ENCODE results near the gene AUH. TPM values are rescaled to one million over a fixed set of nuclear protein-coding genes. Genes with fewer than 3 reads are reported as not detected.

The AUH gene
- total RNA-seq, 2 experiments from 2014 or later: 16.9 to 24.5 TPM

DNA sequence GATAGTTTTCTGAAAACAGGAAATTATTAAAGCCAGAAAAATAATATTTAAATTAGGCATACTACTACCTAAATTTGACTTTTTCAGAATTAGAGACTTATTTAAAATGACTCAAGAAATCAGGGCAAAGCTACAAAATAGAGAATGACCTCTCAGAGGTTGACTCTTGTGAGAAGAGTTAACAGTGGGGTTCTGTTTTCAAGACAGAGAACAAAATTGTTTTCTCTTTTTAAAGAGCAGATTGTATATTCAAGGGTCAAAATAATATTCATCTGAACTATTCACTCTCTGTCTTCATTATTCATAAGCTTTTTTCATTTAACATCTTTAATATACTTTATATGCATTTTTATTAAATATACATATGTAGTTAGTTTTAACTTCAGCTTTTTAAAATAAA lies 21.9 kb upstream of the AUH start:
- DNase-seq (ENCODE audit: low spot score): no peak
- no peak for TF ChIP-seq EZH2phosphoT487 (IDR thresholded peaks at IDR 0.05; ENCODE audit: borderline replicate concordance, low read depth, low read length)
- TF ChIP-seq, protein P1, sequence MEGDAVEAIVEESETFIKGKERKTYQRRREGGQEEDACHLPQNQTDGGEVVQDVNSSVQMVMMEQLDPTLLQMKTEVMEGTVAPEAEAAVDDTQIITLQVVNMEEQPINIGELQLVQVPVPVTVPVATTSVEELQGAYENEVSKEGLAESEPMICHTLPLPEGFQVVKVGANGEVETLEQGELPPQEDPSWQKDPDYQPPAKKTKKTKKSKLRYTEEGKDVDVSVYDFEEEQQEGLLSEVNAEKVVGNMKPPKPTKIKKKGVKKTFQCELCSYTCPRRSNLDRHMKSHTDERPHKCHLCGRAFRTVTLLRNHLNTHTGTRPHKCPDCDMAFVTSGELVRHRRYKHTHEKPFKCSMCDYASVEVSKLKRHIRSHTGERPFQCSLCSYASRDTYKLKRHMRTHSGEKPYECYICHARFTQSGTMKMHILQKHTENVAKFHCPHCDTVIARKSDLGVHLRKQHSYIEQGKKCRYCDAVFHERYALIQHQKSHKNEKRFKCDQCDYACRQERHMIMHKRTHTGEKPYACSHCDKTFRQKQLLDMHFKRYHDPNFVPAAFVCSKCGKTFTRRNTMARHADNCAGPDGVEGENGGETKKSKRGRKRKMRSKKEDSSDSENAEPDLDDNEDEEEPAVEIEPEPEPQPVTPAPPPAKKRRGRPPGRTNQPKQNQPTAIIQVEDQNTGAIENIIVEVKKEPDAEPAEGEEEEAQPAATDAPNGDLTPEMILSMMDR (conservative IDR thresholded peaks at IDR 0.05; ENCODE audit: low read length): no peak
- intact Hi-C loops (cut with micrococcal nuclease; ENCODE audit: unreplicated experiment): no loop called here
- Histone ChIP-seq H3K36me3 (ENCODE audit: insufficient read depth, low read length) (no peaks in the 10 kb centered on the region), H3K9me2 (ENCODE audit: insufficient read depth, low read length) (no peaks in the 10 kb centered on the region), H4K20me1 (ENCODE audit: insufficient read depth, low read length) (no peaks in the 10 kb centered on the region), H3K27ac (ENCODE audit: low read depth, low read length, poor library complexity, severe bottlenecking) (no peak overlapping the region), H3K9me3 (ENCODE audit: low read length) (no peaks in the 10 kb centered on the region; the same call in 1 of the 2 replicates), H2AFZ (ENCODE audit: low read length) (no peak overlapping the region), H3K4me3 (ENCODE audit: low read depth, low read length, poor library complexity, severe bottlenecking) (no peak overlapping the region), H3K4me1 (ENCODE audit: insufficient read depth, low read length, poor library complexity, severe bottlenecking) (no peaks in the 10 kb centered on the region), H3K79me2 (ENCODE audit: insufficient read depth, low read depth, low read length) (no peaks in the 10 kb centered on the region), H3K4me2 (ENCODE audit: low read length) (no peak overlapping the region)
- CTCF ChIA-PET (ENCODE audit: unreplicated experiment): no interaction called here
- POLR2A ChIA-PET: no interaction called here
- BruUV-seq (replicated peaks): no TSS peak

DNA sequence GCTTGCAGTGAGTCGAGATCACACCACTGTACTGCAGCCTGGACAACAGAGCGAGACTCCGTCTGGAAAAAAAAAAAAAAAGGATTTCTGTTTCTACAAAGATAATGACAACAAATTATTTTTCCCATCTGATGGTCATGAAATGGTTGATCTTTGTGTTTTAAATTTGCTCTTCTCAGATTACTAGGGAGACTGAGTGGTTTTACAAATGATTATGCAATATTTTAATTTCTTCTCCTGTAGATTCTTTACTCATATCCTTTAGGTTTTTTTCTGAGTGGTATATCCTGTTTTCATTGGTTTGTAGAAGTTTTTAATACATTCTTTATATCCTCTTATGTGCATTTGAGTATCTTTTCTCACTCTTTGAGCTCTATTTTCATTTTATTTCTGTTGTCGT lies 20.6 kb upstream of the AUH start:
- no peak overlapping the region for H3K4me2 ChIP-seq (ENCODE audit: low read length)
- intact Hi-C loops (cut with micrococcal nuclease; ENCODE audit: unreplicated experiment): no loop called here
- no peak overlapping the region for H2AFZ ChIP-seq (ENCODE audit: low read length)
- ChIA-PET POLR2A (no interaction called here), CTCF (ENCODE audit: unreplicated experiment) (no interaction called here)
- no peak overlapping the region for H3K4me3 ChIP-seq (ENCODE audit: low read depth, low read length, poor library complexity, severe bottlenecking)
- no peaks in the 10 kb centered on the region; the same call in 1 of the 2 replicates for H3K9me3 ChIP-seq (ENCODE audit: low read length)
- H3K27ac ChIP-seq (ENCODE audit: low read depth, low read length, poor library complexity, severe bottlenecking): no peak overlapping the region
- BruUV-seq (replicated peaks): no TSS peak
- H3K4me1 ChIP-seq (ENCODE audit: insufficient read depth, low read length, poor library complexity, severe bottlenecking): no peaks in the 10 kb centered on the region
- no peaks in the 10 kb centered on the region for H3K36me3 ChIP-seq (ENCODE audit: insufficient read depth, low read length)
- no peaks in the 10 kb centered on the region for H3K79me2 ChIP-seq (ENCODE audit: insufficient read depth, low read depth, low read length)
- no peak for DNase-seq (ENCODE audit: low spot score)
- TF ChIP-seq, protein P1 (conservative IDR thresholded peaks at IDR 0.05; ENCODE audit: low read length): no peak
- no peak for TF ChIP-seq EZH2phosphoT487 (IDR thresholded peaks at IDR 0.05; ENCODE audit: borderline replicate concordance, low read depth, low read length)
- H4K20me1 ChIP-seq (ENCODE audit: insufficient read depth, low read length): no peaks in the 10 kb centered on the region
- H3K9me2 ChIP-seq (ENCODE audit: insufficient read depth, low read length): no peaks in the 10 kb centered on the region

DNA sequence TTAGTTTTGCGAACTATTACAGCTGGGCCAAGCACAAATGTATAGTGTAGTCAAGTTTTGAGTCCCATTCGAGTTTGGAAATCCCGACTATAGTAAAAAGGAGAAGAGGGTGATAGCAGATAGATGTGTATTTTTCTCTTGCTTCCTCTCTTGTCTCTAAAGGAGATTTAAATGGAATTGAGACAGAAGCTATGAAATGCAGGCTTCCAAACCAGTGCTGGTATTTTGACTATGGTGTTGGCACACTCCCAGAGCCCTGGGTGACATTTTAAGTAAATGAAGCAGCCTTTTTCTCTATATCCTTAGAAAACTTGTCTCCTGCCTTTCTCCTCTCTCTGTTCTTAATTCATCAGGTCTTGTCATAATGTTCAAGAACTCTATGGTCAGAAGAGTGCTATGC lies 17.7 kb upstream of the AUH start:
- H4K20me1 ChIP-seq (ENCODE audit: insufficient read depth, low read length): no peaks in the 10 kb centered on the region
- intact Hi-C loops (cut with micrococcal nuclease; ENCODE audit: unreplicated experiment): no loop called here
- no peaks in the 10 kb centered on the region for H3K79me2 ChIP-seq (ENCODE audit: insufficient read depth, low read depth, low read length)
- H2AFZ ChIP-seq (ENCODE audit: low read length): no peak overlapping the region
- CTCF ChIA-PET (ENCODE audit: unreplicated experiment): no interaction called here
- TF ChIP-seq EZH2phosphoT487 (IDR thresholded peaks at IDR 0.05; ENCODE audit: borderline replicate concordance, low read depth, low read length): no peak
- TF ChIP-seq, protein P1 (conservative IDR thresholded peaks at IDR 0.05; ENCODE audit: low read length): no peak
- H3K4me2 ChIP-seq (ENCODE audit: low read length): no peak overlapping the region
- DNase-seq (ENCODE audit: low spot score): no peak
- H3K4me3 ChIP-seq (ENCODE audit: low read depth, low read length, poor library complexity, severe bottlenecking): no peak overlapping the region
- no peaks in the 10 kb centered on the region; the same call in 1 of the 2 replicates for H3K9me3 ChIP-seq (ENCODE audit: low read length)
- no peaks in the 10 kb centered on the region for H3K36me3 ChIP-seq (ENCODE audit: insufficient read depth, low read length)
- no peaks in the 10 kb centered on the region for H3K4me1 ChIP-seq (ENCODE audit: insufficient read depth, low read length, poor library complexity, severe bottlenecking)
- POLR2A ChIA-PET: no interaction called here
- no TSS peak for BruUV-seq (replicated peaks)
- H3K9me2 ChIP-seq (ENCODE audit: insufficient read depth, low read length): no peaks in the 10 kb centered on the region
- H3K27ac ChIP-seq (ENCODE audit: low read depth, low read length, poor library complexity, severe bottlenecking): no peak overlapping the region
